NB4 (cell line): ENCODE measurements around the gene DYNLT1.

Experiments used
- MYC ChIP-seq: IDR thresholded peaks from 2 replicates; pipeline ENCODE4 v1.6.1; 2011; ENCODE audit warnings: low read depth, low read length
- POLR2A ChIP-seq: IDR thresholded peaks from 2 replicates; pipeline ENCODE4 v1.6.1; 2011; ENCODE audit warnings: mild to moderate bottlenecking; ENCODE audit not compliant: insufficient read length; ENCODE audit errors: extremely low read depth
- TF ChIP-seq, protein P1 (sequence below): IDR thresholded peaks from one replicate; pipeline ENCODE4 v1.5.1; 2012; ENCODE audit warnings: low read depth, low read length
- TF ChIP-seq, protein P2 (sequence below): IDR thresholded peaks from 2 replicates; pipeline ENCODE4 v1.6.1; 2011; ENCODE audit warnings: low read depth, low read length

DNA sequence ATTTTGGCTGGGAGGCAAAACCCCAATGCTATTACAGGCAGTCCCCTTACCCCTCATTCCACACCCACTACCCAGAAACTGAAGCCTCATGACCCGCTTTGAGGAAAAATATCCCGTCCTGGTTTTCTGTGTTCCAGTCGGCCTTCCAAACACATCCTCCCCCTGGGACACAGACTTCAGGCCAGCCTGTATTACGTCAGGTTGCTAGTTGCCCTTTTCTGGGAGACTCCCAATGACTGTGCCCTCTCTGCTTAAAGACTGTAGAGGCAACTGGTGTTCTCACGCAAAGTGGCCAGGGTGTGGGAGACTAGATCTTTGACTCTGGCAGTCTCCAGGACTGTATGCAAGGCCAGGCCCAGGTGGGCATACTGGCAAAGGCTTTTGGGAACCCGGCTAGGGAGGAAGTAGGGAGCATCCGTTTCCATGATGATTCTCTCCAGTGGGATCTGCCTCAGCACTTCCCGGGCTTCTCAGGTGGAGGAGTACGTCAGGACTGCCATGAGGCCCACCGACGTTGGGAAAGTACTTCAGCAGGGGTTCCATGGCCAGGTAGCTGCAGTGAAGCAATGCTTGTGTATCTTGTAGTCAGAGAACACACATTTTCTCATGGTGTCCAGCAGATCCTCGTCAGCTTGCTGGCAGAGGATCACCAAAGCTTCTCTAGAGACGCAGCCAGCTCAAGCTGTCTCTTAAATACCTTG lies 34.9 kb downstream of the DYNLT1 start:
- TF ChIP-seq, protein P1, sequence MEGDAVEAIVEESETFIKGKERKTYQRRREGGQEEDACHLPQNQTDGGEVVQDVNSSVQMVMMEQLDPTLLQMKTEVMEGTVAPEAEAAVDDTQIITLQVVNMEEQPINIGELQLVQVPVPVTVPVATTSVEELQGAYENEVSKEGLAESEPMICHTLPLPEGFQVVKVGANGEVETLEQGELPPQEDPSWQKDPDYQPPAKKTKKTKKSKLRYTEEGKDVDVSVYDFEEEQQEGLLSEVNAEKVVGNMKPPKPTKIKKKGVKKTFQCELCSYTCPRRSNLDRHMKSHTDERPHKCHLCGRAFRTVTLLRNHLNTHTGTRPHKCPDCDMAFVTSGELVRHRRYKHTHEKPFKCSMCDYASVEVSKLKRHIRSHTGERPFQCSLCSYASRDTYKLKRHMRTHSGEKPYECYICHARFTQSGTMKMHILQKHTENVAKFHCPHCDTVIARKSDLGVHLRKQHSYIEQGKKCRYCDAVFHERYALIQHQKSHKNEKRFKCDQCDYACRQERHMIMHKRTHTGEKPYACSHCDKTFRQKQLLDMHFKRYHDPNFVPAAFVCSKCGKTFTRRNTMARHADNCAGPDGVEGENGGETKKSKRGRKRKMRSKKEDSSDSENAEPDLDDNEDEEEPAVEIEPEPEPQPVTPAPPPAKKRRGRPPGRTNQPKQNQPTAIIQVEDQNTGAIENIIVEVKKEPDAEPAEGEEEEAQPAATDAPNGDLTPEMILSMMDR = no peak
- TF ChIP-seq POLR2A (no peak), MYC (no peak)
- TF ChIP-seq, protein P2, sequence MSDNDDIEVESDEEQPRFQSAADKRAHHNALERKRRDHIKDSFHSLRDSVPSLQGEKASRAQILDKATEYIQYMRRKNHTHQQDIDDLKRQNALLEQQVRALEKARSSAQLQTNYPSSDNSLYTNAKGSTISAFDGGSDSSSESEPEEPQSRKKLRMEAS = no peak
